Tibial nerve (tissue), 4 donors: ENCODE measurements around the gene EXOG.

Experiments
- EP300 ChIP-seq, 2 donors: sonication (generic); formaldehyde crosslinking; IDR thresholded peaks; one replicate each; pipeline ENCODE4 v1.6.1; 2017; ENCODE audit warnings: antibody characterized with exemption in 2 of 2, mild to moderate bottlenecking in 1 of 2
- TF ChIP-seq, protein P1 (sequence below), 5 experiments: fragments of 200-600 bp in 3 of 5; fragments of 450-650 bp in 2 of 5; sonication (generic) in 3 of 5; IDR thresholded peaks; one replicate each; pipeline ENCODE4 v1.5.1; 2016 to 2019; ENCODE audit warnings: antibody characterized with exemption in 5 of 5, mild to moderate bottlenecking in 3 of 5, moderate library complexity in 2 of 5

DNA sequence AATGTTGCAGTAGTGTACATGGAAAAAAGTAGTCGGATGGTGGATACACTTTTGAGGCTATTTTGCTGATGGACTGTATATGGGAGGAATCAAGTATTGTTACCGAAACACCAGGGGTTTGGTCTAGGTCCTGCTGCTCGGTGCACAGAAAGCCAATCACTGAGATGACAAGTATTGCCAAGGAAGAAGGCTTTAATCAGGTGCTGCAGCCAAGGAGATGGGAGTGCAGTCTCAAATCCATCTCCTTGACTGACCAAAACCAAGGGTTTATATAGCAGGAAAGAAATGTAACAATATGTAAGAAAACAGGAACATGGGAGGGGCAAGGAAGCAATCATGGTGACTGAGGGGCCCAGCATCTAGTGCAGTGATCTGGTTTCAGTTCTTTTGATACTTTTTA lies 45.3 kb upstream of the EXOG start:
- TF ChIP-seq, protein P1, sequence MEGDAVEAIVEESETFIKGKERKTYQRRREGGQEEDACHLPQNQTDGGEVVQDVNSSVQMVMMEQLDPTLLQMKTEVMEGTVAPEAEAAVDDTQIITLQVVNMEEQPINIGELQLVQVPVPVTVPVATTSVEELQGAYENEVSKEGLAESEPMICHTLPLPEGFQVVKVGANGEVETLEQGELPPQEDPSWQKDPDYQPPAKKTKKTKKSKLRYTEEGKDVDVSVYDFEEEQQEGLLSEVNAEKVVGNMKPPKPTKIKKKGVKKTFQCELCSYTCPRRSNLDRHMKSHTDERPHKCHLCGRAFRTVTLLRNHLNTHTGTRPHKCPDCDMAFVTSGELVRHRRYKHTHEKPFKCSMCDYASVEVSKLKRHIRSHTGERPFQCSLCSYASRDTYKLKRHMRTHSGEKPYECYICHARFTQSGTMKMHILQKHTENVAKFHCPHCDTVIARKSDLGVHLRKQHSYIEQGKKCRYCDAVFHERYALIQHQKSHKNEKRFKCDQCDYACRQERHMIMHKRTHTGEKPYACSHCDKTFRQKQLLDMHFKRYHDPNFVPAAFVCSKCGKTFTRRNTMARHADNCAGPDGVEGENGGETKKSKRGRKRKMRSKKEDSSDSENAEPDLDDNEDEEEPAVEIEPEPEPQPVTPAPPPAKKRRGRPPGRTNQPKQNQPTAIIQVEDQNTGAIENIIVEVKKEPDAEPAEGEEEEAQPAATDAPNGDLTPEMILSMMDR (IDR thresholded peaks at IDR 0.05), result no peak
- TF ChIP-seq EP300 (IDR thresholded peaks at IDR 0.05), result no peak
